HG03460 (cell line): ENCODE data around the gene SEPTIN14.
"Not testable (repeated sequence)": the region's sequence is repeated elsewhere in the genome, so short reads cannot be mapped to it uniquely, and the experiment has no call there.

Source experiments
- ATAC-seq: cut with Tn5 transposase; IDR thresholded peaks from one replicate; pipeline ENCODE4 v1.9.1; 2021; ENCODE audit not compliant: unreplicated experiment

Gene SEPTIN14

DNA sequence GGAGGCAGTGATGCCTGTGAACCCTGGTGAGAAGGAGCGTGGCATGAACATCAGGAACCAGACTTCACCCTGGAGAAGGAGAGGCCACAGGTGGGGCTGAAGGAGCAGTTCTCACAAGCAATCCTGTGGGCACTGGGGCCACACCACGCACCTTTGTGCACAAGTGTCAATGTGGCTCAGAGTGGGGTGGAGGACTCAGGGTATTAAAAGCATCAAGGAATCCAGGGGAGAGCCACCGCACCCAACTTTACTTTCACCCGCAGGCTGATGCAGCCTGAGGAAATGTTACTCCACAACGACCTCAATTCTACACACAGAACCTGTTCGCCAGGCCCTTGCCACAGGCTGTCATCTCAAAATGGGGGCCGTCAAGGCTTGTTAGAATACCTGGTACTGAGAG, 77.1 kb downstream of the SEPTIN14 start:
- ATAC-seq = not testable (repeated sequence)

DNA sequence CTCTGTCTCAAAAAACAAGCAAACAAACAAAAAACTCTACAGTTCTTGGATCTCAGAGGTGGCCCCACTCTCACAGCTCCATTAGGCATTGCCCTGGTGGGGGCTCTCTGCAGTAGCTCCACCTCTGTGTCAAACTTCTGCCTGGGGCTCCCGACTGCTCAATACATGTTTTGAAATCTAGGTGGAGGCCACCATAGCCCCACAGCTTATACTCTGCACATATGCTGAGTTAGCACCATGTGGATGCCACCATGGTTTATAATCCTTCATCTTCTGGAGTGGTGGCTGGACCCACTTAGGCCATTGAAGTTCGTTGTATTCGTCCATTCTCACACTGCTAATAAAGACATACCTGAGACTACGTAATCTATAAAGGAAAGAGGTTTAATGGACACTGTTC, 78.4 kb downstream of the SEPTIN14 start:
- no peak for ATAC-seq

DNA sequence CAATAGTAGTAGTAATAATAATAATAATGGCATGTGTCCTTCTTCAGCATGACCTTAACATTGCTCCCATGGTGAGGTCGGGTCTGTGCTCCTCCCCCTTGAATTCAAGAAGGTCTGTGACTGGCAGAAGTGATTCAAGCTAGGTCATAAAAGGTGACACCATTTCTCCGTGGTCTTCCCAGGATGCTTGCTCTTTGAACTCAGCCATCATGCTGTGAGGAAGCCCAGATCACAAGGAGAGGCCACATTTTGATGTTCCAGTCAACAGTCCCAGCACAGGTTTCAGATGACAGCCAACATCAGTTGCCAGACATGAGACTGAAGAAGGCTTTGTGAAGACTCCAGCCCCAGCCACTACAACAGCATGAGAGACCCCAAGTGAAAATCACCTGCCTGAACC, 83.9 kb downstream of the SEPTIN14 start:
- ATAC-seq = no peak

DNA sequence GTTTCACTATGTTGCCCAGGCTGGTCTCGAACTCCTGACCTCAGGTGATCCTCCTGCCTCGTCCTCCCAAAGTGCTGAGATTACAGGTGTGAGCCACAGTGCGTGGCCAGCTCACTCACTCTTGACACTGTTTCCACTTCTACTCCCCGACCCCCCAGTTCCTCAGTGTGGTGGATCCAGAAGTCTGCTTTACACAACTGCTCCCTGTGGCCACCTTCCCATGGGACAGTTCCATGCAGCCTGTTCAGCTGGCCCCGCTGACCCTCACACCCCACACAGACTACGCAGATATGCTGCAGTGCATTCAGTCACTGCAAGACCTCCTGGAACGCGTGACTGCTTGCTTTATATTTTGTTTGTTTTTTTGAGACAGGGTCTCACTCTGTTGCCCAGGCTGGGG, 86.4 kb downstream of the SEPTIN14 start:
- ATAC-seq = no peak

DNA sequence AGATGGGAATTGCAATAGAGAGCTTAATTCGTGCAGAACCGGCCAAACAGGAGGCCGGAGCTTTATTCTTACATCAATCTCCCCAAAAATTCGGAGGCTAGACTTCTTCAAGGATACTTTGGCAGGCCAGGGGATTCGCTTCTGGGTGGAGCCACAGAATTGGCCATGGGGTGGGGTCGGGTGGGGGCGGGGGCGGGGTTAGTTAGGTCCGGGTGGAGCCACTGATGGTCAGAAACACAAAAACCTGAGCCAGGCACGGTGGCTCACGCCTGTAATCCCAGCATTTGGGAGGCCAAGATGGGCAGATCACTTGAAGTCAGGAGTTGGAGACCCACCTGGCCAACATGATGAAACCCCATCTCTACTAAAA, 87.5 kb downstream of the SEPTIN14 start:
- no peak for ATAC-seq

DNA sequence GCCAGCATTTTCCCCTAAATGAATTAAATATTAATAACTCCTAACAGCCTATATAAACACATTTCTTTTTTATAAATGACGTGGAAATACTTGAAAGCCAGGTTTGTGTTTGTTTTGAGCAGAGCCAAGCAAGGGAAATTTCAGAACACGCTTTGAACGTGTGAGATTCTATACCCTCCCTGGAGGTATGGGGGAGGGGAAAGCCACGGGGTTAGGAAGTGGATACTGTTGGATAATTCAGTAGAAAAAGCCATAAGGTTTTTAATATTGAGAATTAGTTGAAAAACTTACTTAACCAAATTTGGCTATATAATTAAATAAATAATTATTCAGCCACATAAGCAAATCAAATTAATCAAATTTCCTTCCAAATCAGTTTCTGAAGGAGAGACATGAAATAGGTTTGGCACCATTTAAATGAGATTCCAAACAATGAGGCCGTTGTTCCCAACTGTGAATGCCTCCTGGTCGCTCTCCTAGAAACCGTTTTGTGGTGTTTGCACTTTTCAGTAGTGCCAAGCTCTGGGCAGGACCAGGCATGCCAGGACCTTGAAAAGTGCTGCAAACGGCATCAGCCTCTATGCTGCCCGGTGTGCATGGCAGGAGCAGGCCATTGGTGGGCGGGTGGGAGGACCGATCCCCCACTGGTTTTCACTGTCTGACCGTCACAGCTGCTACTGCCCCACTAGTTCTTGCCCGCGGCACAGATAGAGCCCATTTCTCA, 88.1 kb downstream of the SEPTIN14 start:
- no peak for ATAC-seq

DNA sequence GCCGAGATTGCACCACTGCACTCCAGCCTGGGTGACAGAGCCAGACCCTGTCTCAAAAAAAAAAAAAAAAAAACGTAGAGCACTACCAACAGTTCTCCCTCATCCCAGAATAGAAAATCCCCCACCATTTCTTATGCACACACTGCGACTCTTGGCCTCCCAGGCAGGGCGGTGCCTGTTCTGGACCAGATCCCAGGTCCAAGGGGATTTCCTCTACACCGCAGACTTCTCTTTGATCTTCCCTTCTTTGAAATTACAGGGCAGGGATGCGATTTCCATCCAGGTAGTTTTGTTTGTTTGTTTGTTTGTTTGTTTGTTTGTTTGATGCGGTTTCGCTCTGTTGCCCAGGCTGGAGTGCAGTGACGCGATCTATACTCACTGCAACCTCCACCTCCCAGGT, 91.8 kb downstream of the SEPTIN14 start:
- ATAC-seq = no peak

DNA sequence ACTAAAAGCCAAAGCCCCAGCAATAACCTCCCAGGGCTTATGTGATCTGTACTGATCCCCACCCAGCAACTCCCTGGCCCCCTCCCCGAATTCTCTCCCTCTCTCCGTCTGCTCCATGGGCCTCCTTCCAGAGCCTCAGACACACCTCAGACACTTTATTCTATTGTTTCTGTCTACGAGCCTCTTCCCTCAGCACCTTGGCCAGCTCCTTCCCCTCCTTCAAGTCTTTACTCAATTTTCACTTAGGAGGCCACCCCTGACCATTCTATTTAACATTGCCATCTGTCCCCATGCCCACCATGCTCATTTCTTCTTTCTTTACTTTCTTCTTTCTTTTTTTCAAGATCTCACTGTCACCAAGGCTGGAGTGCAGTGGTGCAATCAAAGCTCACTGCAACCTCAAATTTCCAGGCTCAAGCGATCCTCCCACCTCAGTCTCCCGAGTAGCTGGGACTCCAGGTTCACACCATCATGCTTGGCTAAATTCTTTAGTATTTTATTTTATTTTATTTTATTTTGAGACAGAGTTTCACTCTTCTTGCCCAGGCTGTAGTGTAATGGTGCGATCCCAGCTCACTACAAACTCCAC, 109.2 kb downstream of the SEPTIN14 start:
- not testable (repeated sequence) for ATAC-seq

DNA sequence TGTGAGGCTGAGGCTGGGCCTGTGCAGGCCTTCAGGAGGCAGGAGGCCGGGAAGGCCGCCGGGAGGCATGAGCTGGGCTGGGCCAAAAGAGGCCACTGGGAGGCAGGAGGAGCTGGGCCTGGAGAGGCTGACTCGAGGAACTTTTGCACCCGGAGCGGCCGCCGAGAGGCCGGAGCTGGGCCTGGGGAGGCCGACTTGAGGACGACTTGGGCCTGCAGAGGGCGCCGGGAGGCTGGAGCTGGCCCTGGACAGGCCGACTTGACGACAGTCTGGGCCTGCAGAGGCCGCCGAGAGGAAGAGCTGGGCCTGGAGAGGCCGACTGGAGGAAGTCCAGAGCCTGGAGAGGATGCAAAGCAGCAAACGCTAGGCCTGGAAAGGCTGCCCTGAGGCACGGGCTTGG, 117.8 kb downstream of the SEPTIN14 start:
- ATAC-seq = not testable (repeated sequence)
